Measurements from ENCODE around the gene SUGCT. TPM values are rescaled to one million over a fixed set of nuclear protein-coding genes. Genes with fewer than 3 reads are reported as not detected.

SUGCT gene
- total and polyA plus RNA-seq, 2 of the 13 experiments (the other 11 are each of a cell fraction or from before 2014, with no cell fraction given): 10.1 to 22.2 TPM

- TF ChIP-seq ARID4A (CRISPR knock-in tag; IDR thresholded peaks at IDR 0.05; ENCODE audit: borderline replicate concordance): peak; percentile 83
- TF ChIP-seq SPEN (CRISPR knock-in tag; IDR thresholded peaks at IDR 0.05; ENCODE audit: low read depth): peak; percentile 61; the same call in 1 of the 2 replicates
- TF ChIP-seq MIER3 (CRISPR knock-in tag; IDR thresholded peaks at IDR 0.05; ENCODE audit: borderline replicate concordance): peak; percentile 55; the same call in 1 of the 2 replicates
- peak; percentile 86; the same call in 1 of the 2 replicates for TF ChIP-seq ZNF20 (CRISPR knock-in tag; IDR thresholded peaks at IDR 0.05)
- TF ChIP-seq PHF8 (CRISPR knock-in tag; IDR thresholded peaks at IDR 0.05): peak; percentile 93
- peak; percentile 92; the same call in 1 of the 2 replicates for TF ChIP-seq ATF6 (CRISPR knock-in tag; conservative IDR thresholded peaks at IDR 0.05)
- no peak; the same call in 1 of the 2 replicates for TF ChIP-seq XBP1 (CRISPR knock-in tag; IDR thresholded peaks at IDR 0.05)
- peak; percentile 93 for TF ChIP-seq ZNF205 (CRISPR knock-in tag; IDR thresholded peaks at IDR 0.05)
- TF ChIP-seq LCORL (IDR thresholded peaks at IDR 0.05): no peak
- peak; percentile 43; the same call in 1 of the 2 replicates for TF ChIP-seq LCORL (CRISPR knock-in tag; IDR thresholded peaks at IDR 0.05)
- peak; percentile 83; the same call in 1 of the 2 replicates for TF ChIP-seq RORA (CRISPR knock-in tag; IDR thresholded peaks at IDR 0.05)
- 0 out of 2 replicates have a peak, but pooled peaks have one; percentile 16 for TF ChIP-seq ZNF296 (CRISPR knock-in tag; conservative IDR thresholded peaks at IDR 0.05)
- TF ChIP-seq ADNP (CRISPR knock-in tag; IDR thresholded peaks at IDR 0.05): no peak
- TF ChIP-seq POLR2A (IDR thresholded peaks at IDR 0.05; ENCODE audit: insufficient read depth in 1 of 2, low read depth in 2 of 2, low read length in 2 of 2): peak; percentile 74
- TF ChIP-seq ARNT2 (CRISPR knock-in tag; IDR thresholded peaks at IDR 0.05; ENCODE audit: low read depth): peak; percentile 77
- peak; percentile 29 for TF ChIP-seq BHLHE40 (IDR thresholded peaks at IDR 0.05; ENCODE audit: low read length)
- TF ChIP-seq ZNF790 (CRISPR knock-in tag; IDR thresholded peaks at IDR 0.05; ENCODE audit: borderline replicate concordance): no peak; the same call in 1 of the 2 replicates
- peak; percentile 83 for TF ChIP-seq SAP130 (CRISPR knock-in tag; IDR thresholded peaks at IDR 0.05; ENCODE audit: low read depth)
- TF ChIP-seq YEATS4 (CRISPR knock-in tag; IDR thresholded peaks at IDR 0.05; ENCODE audit: borderline replicate concordance): peak; percentile 90
- TF ChIP-seq NONO (IDR thresholded peaks at IDR 0.05): no peak
- TF ChIP-seq NONO (CRISPR knock-in tag; conservative IDR thresholded peaks at IDR 0.05): peak; percentile 66
- no peak for TF ChIP-seq NCOA5 (CRISPR knock-in tag; IDR thresholded peaks at IDR 0.05)
- TF ChIP-seq ARID3A (IDR thresholded peaks at IDR 0.05; ENCODE audit: low read depth, low read length): 0 out of 2 replicates have a peak, but pooled peaks have one; percentile 20
These were observed at the start of gene SUGCT, which contains the start of gene MPLKIP (continued) for GRCh38 chr7:40134428-40135316.
